D721Med (cell line): ENCODE results near the gene WDTC1.

Experiments used
- DNase-seq: peaks from one replicate; pipeline ENCODE4 v3.0.0; 2011; ENCODE audit warnings: low spot score; ENCODE audit not compliant: insufficient read length
- FAIRE-seq: peaks from 2 replicates; lab custom pipeline; 2011; peaks lifted over from hg19 to GRCh38; lab: Jason Lieb, UNC
- TF ChIP-seq, protein P1 (sequence below): IDR thresholded peaks from 2 replicates; pipeline ENCODE4 v1.5.1; 2012; ENCODE audit warnings: mild to moderate bottlenecking, control low read depth; ENCODE audit not compliant: insufficient read depth; ENCODE audit errors: missing control alignments

Gene WDTC1

DNA sequence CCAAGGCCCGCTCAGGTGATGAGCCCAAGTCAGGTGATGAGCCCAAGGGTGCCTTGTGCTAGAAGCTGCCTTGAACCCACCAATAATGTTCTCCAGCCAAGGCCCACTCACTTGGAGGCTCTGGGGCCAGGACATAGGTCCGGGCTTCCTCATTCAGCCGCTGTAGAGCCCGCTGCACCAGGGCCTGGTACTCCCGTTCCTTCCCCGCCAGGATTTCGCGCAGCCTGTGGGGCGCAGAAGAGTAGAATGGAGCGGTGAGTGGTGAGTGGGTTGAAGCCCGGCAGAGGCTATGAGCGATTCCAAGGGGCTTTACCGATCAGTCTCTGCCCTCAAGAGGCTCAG, 121.8 kb downstream of the WDTC1 start:
- FAIRE-seq: no peak
- TF ChIP-seq, protein P1, sequence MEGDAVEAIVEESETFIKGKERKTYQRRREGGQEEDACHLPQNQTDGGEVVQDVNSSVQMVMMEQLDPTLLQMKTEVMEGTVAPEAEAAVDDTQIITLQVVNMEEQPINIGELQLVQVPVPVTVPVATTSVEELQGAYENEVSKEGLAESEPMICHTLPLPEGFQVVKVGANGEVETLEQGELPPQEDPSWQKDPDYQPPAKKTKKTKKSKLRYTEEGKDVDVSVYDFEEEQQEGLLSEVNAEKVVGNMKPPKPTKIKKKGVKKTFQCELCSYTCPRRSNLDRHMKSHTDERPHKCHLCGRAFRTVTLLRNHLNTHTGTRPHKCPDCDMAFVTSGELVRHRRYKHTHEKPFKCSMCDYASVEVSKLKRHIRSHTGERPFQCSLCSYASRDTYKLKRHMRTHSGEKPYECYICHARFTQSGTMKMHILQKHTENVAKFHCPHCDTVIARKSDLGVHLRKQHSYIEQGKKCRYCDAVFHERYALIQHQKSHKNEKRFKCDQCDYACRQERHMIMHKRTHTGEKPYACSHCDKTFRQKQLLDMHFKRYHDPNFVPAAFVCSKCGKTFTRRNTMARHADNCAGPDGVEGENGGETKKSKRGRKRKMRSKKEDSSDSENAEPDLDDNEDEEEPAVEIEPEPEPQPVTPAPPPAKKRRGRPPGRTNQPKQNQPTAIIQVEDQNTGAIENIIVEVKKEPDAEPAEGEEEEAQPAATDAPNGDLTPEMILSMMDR: no peak
- no peak for DNase-seq

DNA sequence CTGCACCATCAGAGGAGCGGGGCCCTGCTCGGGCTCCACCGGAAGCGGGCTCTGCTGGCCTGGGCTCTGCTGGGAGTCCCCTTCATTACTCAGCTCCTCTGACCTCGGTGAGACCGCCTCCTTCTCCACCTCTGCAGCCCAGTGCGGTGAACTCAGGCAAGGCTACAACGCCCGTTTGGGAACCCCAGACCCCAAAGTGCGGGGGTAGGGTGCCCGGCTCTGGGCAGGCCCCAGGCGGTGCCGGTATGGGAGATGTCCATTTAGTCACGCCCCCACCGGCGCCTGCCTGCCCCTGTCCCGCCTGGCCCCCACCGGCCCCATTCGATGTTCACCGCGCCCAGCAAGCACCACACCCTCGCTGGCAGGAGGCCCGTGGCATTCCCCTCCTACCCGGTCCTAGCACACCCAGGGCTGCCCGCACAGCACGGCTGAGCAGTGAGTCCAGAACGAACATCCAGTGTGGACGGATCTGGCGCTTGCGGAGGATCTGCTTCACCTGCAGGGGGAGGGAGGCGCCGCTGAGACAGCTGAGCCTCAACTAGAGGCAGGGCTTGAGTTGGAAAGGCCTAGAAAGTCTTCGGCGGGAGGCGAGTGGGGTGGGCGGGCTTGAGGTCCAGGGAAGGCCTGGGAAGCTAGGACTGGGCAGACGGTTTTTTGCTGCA, 122.3 kb downstream of the WDTC1 start:
- DNase-seq (no peak), FAIRE-seq (no peak)
- TF ChIP-seq, protein P1: no peak

DNA sequence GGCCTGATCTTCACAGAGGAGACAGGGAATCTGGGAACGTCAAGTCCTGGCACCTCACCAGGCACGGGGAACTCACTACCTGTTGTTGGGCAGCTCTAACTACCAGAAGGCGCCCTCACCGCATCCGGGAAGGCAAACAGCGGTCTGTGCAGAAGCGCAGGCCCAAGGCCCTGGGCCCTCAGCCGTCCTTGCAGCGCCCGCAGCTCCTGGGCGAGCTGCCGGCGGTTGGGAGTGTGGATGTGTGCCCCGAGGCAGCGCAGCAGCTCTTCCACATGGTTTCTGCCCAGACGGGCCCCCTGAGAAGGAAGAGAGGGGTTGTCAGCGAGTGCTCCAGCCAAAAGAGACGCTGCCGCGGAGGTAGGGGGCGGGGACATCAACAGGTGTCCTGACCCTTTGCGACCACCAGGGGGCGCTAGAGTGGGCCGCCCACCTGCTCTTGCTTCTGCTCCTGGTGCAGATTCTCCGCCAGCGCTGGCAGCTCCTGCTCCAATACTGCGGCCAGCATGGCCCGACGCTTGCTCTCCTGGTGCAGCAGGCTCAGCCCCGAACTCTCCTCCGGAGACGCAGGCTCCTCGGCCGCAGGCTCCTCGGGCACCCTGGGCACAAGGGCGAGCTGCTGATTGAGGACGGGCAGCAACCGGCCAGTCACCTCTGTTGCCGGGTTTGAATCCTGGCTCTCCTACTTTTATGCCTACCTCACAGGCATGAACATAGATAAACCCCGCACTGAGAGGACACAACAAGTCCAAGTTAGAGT, 123.0 kb downstream of the WDTC1 start:
- TF ChIP-seq, protein P1: peak; percentile 75
- DNase-seq (peak; percentile 69), FAIRE-seq (no peak)
